Motor neuron (in vitro differentiated cells): Measurements from ENCODE around the gene CPNE5. TPM values are rescaled to one million over a fixed set of nuclear protein-coding genes. Genes with fewer than 3 reads are reported as not detected.

Experiments used
- ATAC-seq, 8 experiments: fragments of 200-7000 bp; cut with Tn5 transposase; replicated peaks in 6 of 8; 2 replicates each; pipeline ENCODE4 v1.8.0; 2021; ENCODE audit warnings: mild to moderate bottlenecking in 8 of 8, moderate library complexity in 8 of 8
- H3K27ac ChIP-seq, 2 donors: fragments of 250-450 bp; sonication (Bioruptor Pico); 2 replicates each; pipeline ENCODE4 v1.9.0; 2021; ENCODE audit warnings: antibody characterized with exemption in 2 of 2, mild to moderate bottlenecking in 2 of 2, moderate library complexity in 1 of 2
- H3K4me1 ChIP-seq, 2 donors: fragments of 250-450 bp; sonication (Bioruptor Pico); replicated peaks in 1 of 2; 2 replicates each; pipeline ENCODE4 v1.6.1; 2021; ENCODE audit warnings: antibody characterized with exemption in 2 of 2, mild to moderate bottlenecking in 2 of 2, moderate library complexity in 1 of 2
- H3K4me3 ChIP-seq, 5 donors: fragments of 250-450 bp; sonication (Bioruptor Pico); 2 replicates each; pipeline ENCODE4 v1.9.0; 2021; ENCODE audit warnings: antibody characterized with exemption in 5 of 5, mild to moderate bottlenecking in 5 of 5, moderate library complexity in 4 of 5
- WGBS, 10 experiments: fragments of 450-650 bp; shearing (Covaris generic); methylation state at CpG; one replicate each; pipeline ENCODE4 v1.0.0; 2022; 5-methylcytosine and 5-hydroxymethylcytosine counted together
- in situ Hi-C, 9 experiments: fragments of 400-800 bp; cut with MboI; loops; one replicate each; pipeline ENCODE4 v1.15.0; 2021; ENCODE audit warnings: low sequenced_read_pairs in 9 of 9, low pct_unique_long_range_greater_than_20kb in 2 of 9; ENCODE audit not compliant: unreplicated experiment in 9 of 9
- total RNA-seq, 8 experiments: library from RNA; unstranded; fragments of 300-600 nt; gene quantifications; 2 replicates each; pipeline versions ENCODE4 v1.2.3 to v1.2.4, GENCODE V29; 2022

Gene CPNE5
- total RNA-seq, 8 experiments from 2014 or later: 0.45 to 3.1 (median 1.7) TPM

DNA sequence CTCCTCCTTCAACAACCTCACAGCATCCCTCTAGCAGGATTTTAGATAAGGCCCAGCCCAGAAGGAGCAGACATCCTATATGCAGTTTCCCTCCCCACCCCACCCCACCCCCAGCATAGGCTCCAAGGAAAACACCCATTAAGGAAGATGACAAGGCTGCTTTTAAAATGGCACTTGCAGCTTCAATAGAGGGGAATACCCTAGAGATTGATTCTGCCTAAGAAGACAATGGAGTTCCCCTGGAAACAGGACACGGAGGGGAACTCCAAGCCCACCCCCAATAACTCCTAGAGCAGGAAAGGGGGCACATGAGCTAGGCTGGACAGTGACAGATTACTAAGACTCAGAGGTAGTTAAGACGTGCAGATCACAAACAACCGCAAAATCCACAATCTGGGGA is 34.7 kb downstream of the CPNE5 start:
- peak in 5 of 8 experiments; percentile 55 to 69 (median 63) for ATAC-seq
- Histone ChIP-seq H3K4me1 (peaks cover 31 to 32% of the 10 kb centered on the region in 2 donors), H3K4me3 (no peak overlapping the region), H3K27ac (peak overlapping the region in 1 of 2 donors; percentile 63)
- WGBS, 10 experiments: 0 to 71% (median 29%) methylated on average over 1 to 3 of the region's 3 CpGs; no CpG with 5 or more reads in 6 of the 10 experiments
- in situ Hi-C loops: no loop called here

- no peak for ATAC-seq
- Histone ChIP-seq H3K27ac (peak overlapping the region in 1 of 2 donors; percentile 63), H3K4me1 (peaks cover 31 to 32% of the 10 kb centered on the region in 2 donors), H3K4me3 (no peak overlapping the region)
- in situ Hi-C loops: no loop called here
- 17 to 100% (median 88%) methylated on average over 1 of the region's 1 CpG; no CpG with 5 or more reads in 3 of the 10 experiments for WGBS, 10 experiments
These were observed 35.3 kb downstream of the CPNE5 start for GRCh38 chr6:36803908-36804307.

GRCh38 chr6:36803482-36803881 is 35.8 kb downstream of the CPNE5 start:
- no peak for ATAC-seq
- no peak overlapping the region for H3K4me3 ChIP-seq
- peaks cover 31 to 32% of the 10 kb centered on the region in 2 donors for H3K4me1 ChIP-seq
- WGBS, 10 experiments: 80 to 100% (median 99%) methylated on average over 1 to 6 of the region's 6 CpGs
- in situ Hi-C loops: no loop called here
- H3K27ac ChIP-seq: no peak overlapping the region

- in situ Hi-C loops: no loop called here
These were observed 38.8 kb downstream of the CPNE5 start for GRCh38 chr6:36800223-36801076.

GRCh38 chr6:36798852-36799251 is 40.4 kb downstream of the CPNE5 start:
- Histone ChIP-seq H3K27ac (no peak overlapping the region), H3K4me1 (peaks cover 18% of the 10 kb centered on the region in 2 donors), H3K4me3 (no peak overlapping the region)
- ATAC-seq: no peak
- WGBS, 10 experiments: 33 to 100% (median 80%) methylated on average over 1 to 2 of the region's 3 CpGs; no CpG with 5 or more reads in 4 of the 10 experiments
- in situ Hi-C loops: no loop called here

More at GRCh38 chr6:36800223-36801076, 38.8 kb downstream of the CPNE5 start:
- no peak overlapping the region for H3K27ac ChIP-seq
- 13 to 100% (median 70%) methylated on average over 2 to 8 of the region's 10 CpGs; no CpG with 5 or more reads in 2 of the 10 experiments for WGBS, 10 experiments
- no peak overlapping the region for H3K4me3 ChIP-seq
- no peak for ATAC-seq
- H3K4me1 ChIP-seq: peaks cover 22 to 24% of the 10 kb centered on the region in 2 donors

DNA sequence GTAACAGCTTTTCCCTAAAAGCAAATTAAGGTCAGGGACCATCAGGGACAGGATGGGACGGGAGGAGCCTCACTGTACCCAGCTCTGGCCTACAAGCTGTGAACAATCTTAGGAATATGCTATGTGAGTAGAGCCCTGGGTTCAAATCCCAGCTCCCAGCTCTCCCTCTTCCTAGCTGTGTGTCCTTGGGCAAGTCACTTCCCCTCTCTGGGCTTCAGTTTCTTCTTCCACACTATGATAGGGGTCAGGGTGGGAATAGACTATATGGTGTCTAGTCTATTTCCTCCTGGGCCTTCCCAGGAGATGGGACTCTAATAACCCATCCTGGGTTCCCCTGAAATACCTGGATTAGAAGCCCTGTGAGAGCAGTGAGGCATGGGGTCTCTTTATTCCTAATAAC is 41.6 kb downstream of the CPNE5 start:
- Histone ChIP-seq H3K27ac (no peak overlapping the region), H3K4me1 (peaks cover 26% of the 10 kb centered on the region in 2 donors), H3K4me3 (no peak overlapping the region)
- in situ Hi-C loops: no loop called here
- no peak for ATAC-seq
- WGBS, 10 experiments: 67 to 100% (median 89%) methylated on average over 1 of the region's 1 CpG; no CpG with 5 or more reads in 7 of the 10 experiments

DNA sequence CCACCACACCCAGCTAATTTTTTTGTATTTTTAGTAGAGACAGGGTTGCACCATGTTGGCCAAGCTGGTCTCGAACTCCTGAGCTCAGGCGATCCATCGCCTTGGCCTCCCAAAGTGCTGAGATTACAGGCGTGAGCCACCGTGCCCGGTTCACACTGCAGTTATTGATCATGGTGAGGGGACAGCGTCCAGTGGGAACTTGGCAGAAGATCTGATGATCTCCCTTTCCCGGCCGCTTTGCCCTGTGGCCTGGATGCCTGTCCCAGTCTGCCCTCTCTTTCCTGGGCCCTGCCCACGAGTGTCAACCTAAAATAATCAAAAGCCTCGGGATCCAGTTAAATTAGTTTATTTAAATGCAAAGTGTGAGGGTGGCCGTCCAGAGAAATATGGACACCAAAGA is 42.2 kb downstream of the CPNE5 start:
- Histone ChIP-seq H3K27ac (no peak overlapping the region), H3K4me1 (peaks cover 27 to 28% of the 10 kb centered on the region in 2 donors), H3K4me3 (no peak overlapping the region)
- in situ Hi-C loops: no loop called here
- 40 to 100% (median 70%) methylated on average over 1 to 8 of the region's 12 CpGs; no CpG with 5 or more reads in 5 of the 10 experiments for WGBS, 10 experiments
- ATAC-seq: no peak

DNA sequence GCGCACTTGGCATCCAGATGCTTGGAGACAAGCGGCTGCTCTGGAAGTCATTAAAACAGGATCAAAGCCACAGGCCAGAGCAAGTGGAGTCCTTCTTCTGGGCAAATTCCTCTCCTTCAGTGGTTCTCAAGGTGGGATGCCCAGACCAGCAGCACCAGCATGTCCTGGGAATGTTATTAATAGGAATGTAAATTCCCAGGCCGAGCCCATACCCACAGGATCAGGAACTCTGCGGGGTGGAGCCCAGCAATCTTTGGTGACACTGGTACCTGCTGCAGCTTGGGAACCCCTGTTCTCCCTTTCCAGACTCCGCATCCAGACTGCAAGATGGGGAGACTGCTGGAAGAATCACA is 44.6 kb downstream of the CPNE5 start:
- ATAC-seq: no peak
- H3K4me3 ChIP-seq: no peak overlapping the region
- 50 to 100% (median 88%) methylated on average over 1 to 2 of the region's 5 CpGs; no CpG with 5 or more reads in 5 of the 10 experiments for WGBS, 10 experiments
- H3K4me1 ChIP-seq: peaks cover 25% of the 10 kb centered on the region in 2 donors
- in situ Hi-C loops: no loop called here
- H3K27ac ChIP-seq: peak overlapping the region in 1 of 2 donors; percentile 48

- Histone ChIP-seq H3K4me1 (peaks cover 27 to 28% of the 10 kb centered on the region in 2 donors), H3K4me3 (no peak overlapping the region), H3K27ac (peak overlapping the region; percentile 44 to 48)
- WGBS, 10 experiments: 0 to 74% methylated on average over 1 to 3 of the region's 19 CpGs; no CpG with 5 or more reads in 8 of the 10 experiments
- peak; percentile 52 to 83 (median 78) for ATAC-seq
- in situ Hi-C loops: no loop called here
These were observed 45.1 kb downstream of the CPNE5 start for GRCh38 chr6:36793913-36794712.

GRCh38 chr6:36793296-36793912 is 45.8 kb downstream of the CPNE5 start:
- in situ Hi-C loops: no loop called here
- H3K4me3 ChIP-seq: no peak overlapping the region
- peak in 3 of 8 experiments; percentile 10 to 70 (median 58) for ATAC-seq
- H3K4me1 ChIP-seq: peaks cover 34 to 35% of the 10 kb centered on the region in 2 donors
- WGBS, 10 experiments: 20 to 90% (median 58%) methylated on average over 1 to 8 of the region's 9 CpGs; no CpG with 5 or more reads in 5 of the 10 experiments
- peak overlapping the region; percentile 44 to 48 for H3K27ac ChIP-seq

DNA sequence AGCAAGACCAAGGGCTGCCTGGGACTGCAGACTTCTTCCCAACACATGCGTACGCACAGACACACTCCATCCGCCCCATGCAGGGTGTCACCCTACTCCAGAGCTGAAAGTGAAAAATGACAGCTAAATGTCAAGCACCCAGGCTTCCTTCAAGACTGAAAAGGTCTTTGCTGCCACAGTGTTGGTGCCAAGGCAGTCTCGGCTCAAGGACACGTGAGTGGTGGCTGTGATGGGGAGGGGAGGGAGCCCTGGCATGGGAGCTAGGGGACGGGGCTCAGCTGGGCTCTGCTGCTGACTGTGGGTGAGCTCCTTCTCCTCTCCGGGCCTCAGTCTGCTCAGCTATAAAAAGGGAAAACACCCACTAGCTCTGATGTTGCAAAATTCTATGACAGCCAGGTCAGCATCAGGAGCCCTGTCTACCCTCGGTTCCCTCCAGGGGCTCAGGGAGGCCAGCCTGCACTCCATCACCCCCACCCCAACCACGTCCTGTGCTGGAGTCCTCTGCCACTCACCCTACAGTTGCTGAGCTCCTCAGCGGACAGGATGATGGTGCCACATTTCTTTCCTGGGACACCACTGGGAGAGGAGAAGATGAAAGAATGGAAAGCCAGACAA is 47.6 kb downstream of the CPNE5 start:
- Histone ChIP-seq H3K4me1 (peaks cover 36 to 37% of the 10 kb centered on the region in 2 donors), H3K27ac (no peak overlapping the region), H3K4me3 (no peak overlapping the region)
- 80 to 100% (median 97%) methylated on average over 1 to 7 of the region's 10 CpGs; no CpG with 5 or more reads in 6 of the 10 experiments for WGBS, 10 experiments
- ATAC-seq: peak in 1 of 8 experiments; percentile 13
- in situ Hi-C loops: no loop called here

GRCh38 chr6:36791085-36791484 is 48.2 kb downstream of the CPNE5 start:
- peaks cover 36 to 37% of the 10 kb centered on the region in 2 donors for H3K4me1 ChIP-seq
- in situ Hi-C loops: no loop called here
- H3K4me3 ChIP-seq: no peak overlapping the region
- ATAC-seq: no peak
- WGBS, 10 experiments: 60 to 100% (median 92%) methylated on average over 1 to 2 of the region's 2 CpGs; no CpG with 5 or more reads in 1 of the 10 experiments
- no peak overlapping the region for H3K27ac ChIP-seq
